ENCODE data around the gene TMPRSS13. TPM values are rescaled to one million over a fixed set of nuclear protein-coding genes. Genes with fewer than 3 reads are reported as not detected.

TMPRSS13 gene
- total RNA-seq, 4 donors from 2014 or later = not detected

DNA sequence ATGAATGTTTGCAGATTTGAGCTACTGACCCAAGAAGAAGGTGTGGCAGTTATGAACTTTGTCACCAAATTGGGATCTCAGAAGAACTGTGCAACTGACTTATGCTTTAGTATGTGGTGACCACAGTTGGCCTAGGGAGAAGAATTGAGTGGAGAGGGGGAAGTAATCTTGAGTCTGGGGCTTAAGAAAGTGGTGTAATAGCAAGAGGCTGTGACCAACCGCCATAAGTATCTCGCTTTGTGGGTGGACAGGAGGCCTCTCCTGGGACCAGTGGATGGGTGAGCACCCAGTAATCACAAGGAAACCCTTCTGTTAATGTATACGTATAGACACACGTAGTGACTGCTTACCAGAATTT lies 44.3 kb upstream of the TMPRSS13 start:
- Histone ChIP-seq H3K4me3 (no peak overlapping the region), H3K9me3 (no peaks in the 10 kb centered on the region), H3K4me1 (no peaks in the 10 kb centered on the region), H3K27ac (replicated peaks in 1 of 4) (no peak overlapping the region), H3K27me3 (peaks cover 0 to 2% (median 0%) of the 10 kb centered on the region in 4 donors), H3K36me3 (no peaks in the 10 kb centered on the region)
- WGBS = 52% methylated on average over 4 of the region's 4 CpGs
- TF ChIP-seq POLR2AphosphoS5 (IDR thresholded peaks at IDR 0.05) = no peak
- TF ChIP-seq, protein P1, sequence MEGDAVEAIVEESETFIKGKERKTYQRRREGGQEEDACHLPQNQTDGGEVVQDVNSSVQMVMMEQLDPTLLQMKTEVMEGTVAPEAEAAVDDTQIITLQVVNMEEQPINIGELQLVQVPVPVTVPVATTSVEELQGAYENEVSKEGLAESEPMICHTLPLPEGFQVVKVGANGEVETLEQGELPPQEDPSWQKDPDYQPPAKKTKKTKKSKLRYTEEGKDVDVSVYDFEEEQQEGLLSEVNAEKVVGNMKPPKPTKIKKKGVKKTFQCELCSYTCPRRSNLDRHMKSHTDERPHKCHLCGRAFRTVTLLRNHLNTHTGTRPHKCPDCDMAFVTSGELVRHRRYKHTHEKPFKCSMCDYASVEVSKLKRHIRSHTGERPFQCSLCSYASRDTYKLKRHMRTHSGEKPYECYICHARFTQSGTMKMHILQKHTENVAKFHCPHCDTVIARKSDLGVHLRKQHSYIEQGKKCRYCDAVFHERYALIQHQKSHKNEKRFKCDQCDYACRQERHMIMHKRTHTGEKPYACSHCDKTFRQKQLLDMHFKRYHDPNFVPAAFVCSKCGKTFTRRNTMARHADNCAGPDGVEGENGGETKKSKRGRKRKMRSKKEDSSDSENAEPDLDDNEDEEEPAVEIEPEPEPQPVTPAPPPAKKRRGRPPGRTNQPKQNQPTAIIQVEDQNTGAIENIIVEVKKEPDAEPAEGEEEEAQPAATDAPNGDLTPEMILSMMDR (IDR thresholded peaks at IDR 0.05) = no peak
- TF ChIP-seq POLR2A (IDR thresholded peaks at IDR 0.05; ENCODE audit: low read depth) = no peak
- no peak for TF ChIP-seq EP300 (IDR thresholded peaks at IDR 0.05)
- intact Hi-C loops (cut with DNase I) = no loop called here
- DNase-seq (ENCODE audit: extremely low spot score) = peak; percentile 31

GRCh38 chr11:117972629-117973502 lies 43.7 kb upstream of the TMPRSS13 start:
- no peaks in the 10 kb centered on the region for H3K36me3 ChIP-seq
- H3K27me3 ChIP-seq = no peaks in the 10 kb centered on the region
- DNase-seq (ENCODE audit: extremely low spot score) = peak; percentile 86
- H3K9me3 ChIP-seq = no peaks in the 10 kb centered on the region
- no peak for TF ChIP-seq POLR2AphosphoS5 (IDR thresholded peaks at IDR 0.05)
- TF ChIP-seq, protein P1 (IDR thresholded peaks at IDR 0.05) = no peak
- TF ChIP-seq EP300 (IDR thresholded peaks at IDR 0.05) = no peak
- no peak for TF ChIP-seq POLR2A (IDR thresholded peaks at IDR 0.05; ENCODE audit: low read depth)
- WGBS = 58% methylated on average over 9 of the region's 9 CpGs
- no peak overlapping the region for H3K27ac ChIP-seq (replicated peaks in 1 of 4)
- H3K4me1 ChIP-seq = no peaks in the 10 kb centered on the region
- H3K4me3 ChIP-seq = no peak overlapping the region
- intact Hi-C loops (cut with DNase I) = no loop called here

DNA sequence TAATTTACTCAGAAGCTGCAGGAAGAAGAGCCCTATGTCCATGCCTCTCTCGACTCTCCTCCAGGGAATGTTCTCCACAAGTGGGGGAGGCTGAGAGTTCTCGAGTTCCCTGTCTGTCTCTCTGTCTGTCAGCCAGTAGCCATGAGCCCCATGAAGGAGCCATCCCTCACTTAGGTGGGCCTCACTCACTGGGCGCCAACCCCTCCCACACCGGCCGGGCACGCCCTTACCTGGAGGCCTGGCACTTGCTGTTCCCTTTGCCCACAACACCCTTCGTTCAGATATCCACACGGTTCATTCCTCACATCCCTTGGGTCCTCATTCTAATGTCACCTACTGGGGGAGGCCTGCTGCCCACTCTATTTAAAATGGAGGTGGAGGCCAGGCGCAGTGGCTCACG lies 42.8 kb upstream of the TMPRSS13 start:
- H3K27ac ChIP-seq (replicated peaks in 1 of 4) = no peak overlapping the region
- H3K4me1 ChIP-seq = no peaks in the 10 kb centered on the region
- WGBS = 92% methylated on average over 10 of the region's 10 CpGs
- H3K27me3 ChIP-seq = no peaks in the 10 kb centered on the region
- no peak overlapping the region for H3K4me3 ChIP-seq
- TF ChIP-seq POLR2A (IDR thresholded peaks at IDR 0.05; ENCODE audit: low read depth) (no peak), EP300 (IDR thresholded peaks at IDR 0.05) (no peak), POLR2AphosphoS5 (IDR thresholded peaks at IDR 0.05) (no peak)
- TF ChIP-seq, protein P1 (IDR thresholded peaks at IDR 0.05) = no peak
- H3K36me3 ChIP-seq = no peaks in the 10 kb centered on the region
- DNase-seq (ENCODE audit: extremely low spot score) = peak; percentile 89
- intact Hi-C loops (cut with DNase I) = no loop called here
- no peaks in the 10 kb centered on the region for H3K9me3 ChIP-seq

- 77% methylated on average over 4 of the region's 4 CpGs for WGBS
- no peaks in the 10 kb centered on the region for H3K27me3 ChIP-seq
- peak; percentile 88 for DNase-seq (ENCODE audit: extremely low spot score)
These were observed 41.3 kb upstream of the TMPRSS13 start for GRCh38 chr11:117970400-117971024.

More at GRCh38 chr11:117970400-117971024, 41.3 kb upstream of the TMPRSS13 start:
- no peak overlapping the region for H3K27ac ChIP-seq (replicated peaks in 1 of 4)
- H3K9me3 ChIP-seq = no peaks in the 10 kb centered on the region
- intact Hi-C loops (cut with DNase I) = no loop called here
- no peak overlapping the region for H3K4me3 ChIP-seq
- no peaks in the 10 kb centered on the region for H3K4me1 ChIP-seq
- TF ChIP-seq POLR2A (IDR thresholded peaks at IDR 0.05; ENCODE audit: low read depth) (no peak), EP300 (IDR thresholded peaks at IDR 0.05) (no peak), POLR2AphosphoS5 (IDR thresholded peaks at IDR 0.05) (no peak)
- no peaks in the 10 kb centered on the region for H3K36me3 ChIP-seq
